ENCODE measurements around the gene ATP6V1E1.
"Not testable (repeated sequence)": the region's sequence is repeated elsewhere in the genome, so short reads cannot be mapped to it uniquely, and the experiment has no call there.

ATP6V1E1 gene

DNA sequence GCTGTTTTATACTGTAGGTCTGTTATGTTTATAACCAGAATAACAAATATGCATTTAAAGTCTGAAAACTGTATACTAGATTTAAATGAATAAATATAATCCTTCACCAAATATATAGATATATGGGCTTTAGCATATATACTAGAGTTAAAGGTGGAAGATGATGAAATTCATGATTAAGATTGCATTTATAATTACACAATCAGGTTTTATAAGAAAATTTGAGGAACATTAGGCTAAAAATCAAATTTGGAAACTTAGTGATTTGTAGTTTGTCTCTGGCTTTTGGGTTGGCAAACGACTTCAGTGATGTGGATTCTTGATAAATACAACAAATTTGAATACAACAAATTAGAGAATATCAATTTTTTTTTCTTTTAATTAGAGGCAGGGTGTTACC, 20.0 kb upstream of the ATP6V1E1 start:
- TF ChIP-seq, protein P1, sequence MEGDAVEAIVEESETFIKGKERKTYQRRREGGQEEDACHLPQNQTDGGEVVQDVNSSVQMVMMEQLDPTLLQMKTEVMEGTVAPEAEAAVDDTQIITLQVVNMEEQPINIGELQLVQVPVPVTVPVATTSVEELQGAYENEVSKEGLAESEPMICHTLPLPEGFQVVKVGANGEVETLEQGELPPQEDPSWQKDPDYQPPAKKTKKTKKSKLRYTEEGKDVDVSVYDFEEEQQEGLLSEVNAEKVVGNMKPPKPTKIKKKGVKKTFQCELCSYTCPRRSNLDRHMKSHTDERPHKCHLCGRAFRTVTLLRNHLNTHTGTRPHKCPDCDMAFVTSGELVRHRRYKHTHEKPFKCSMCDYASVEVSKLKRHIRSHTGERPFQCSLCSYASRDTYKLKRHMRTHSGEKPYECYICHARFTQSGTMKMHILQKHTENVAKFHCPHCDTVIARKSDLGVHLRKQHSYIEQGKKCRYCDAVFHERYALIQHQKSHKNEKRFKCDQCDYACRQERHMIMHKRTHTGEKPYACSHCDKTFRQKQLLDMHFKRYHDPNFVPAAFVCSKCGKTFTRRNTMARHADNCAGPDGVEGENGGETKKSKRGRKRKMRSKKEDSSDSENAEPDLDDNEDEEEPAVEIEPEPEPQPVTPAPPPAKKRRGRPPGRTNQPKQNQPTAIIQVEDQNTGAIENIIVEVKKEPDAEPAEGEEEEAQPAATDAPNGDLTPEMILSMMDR (IDR thresholded peaks at IDR 0.05; ENCODE audit: insufficient read depth, low read length, poor library complexity, severe bottlenecking) = no peak
- no peak for TF ChIP-seq EZH2phosphoT487 (conservative IDR thresholded peaks at IDR 0.05; ENCODE audit: low read length)
- H3K27me3 ChIP-seq (ENCODE audit: low read length) = no peaks in the 10 kb centered on the region
- no peak overlapping the region for H3K4me2 ChIP-seq (ENCODE audit: low read depth, low read length, poor library complexity, severe bottlenecking)
- H3K9ac ChIP-seq (ENCODE audit: low read length) = no peak overlapping the region
- no peaks in the 10 kb centered on the region for H3F3A ChIP-seq (ENCODE audit: insufficient read depth)
- no peak overlapping the region for H3K4me3 ChIP-seq (ENCODE audit: insufficient read depth, low read length, poor library complexity, severe bottlenecking)
- H3K9me3 ChIP-seq (ENCODE audit: insufficient read depth, low read length) = no peaks in the 10 kb centered on the region
- no peak overlapping the region for H3K27ac ChIP-seq (ENCODE audit: low read depth, low read length)
- H3K36me3 ChIP-seq (ENCODE audit: low read length) = no peaks in the 10 kb centered on the region
- no peaks in the 10 kb centered on the region for H3K79me2 ChIP-seq (ENCODE audit: insufficient read depth, low read length)
- H2AFZ ChIP-seq (ENCODE audit: low read depth, low read length, severe bottlenecking) = no peak overlapping the region
- H4K20me1 ChIP-seq (ENCODE audit: low read depth, low read length) = no peaks in the 10 kb centered on the region
- no peaks in the 10 kb centered on the region for H3K9me2 ChIP-seq (replicated peaks; ENCODE audit: insufficient read depth, low read length)

DNA sequence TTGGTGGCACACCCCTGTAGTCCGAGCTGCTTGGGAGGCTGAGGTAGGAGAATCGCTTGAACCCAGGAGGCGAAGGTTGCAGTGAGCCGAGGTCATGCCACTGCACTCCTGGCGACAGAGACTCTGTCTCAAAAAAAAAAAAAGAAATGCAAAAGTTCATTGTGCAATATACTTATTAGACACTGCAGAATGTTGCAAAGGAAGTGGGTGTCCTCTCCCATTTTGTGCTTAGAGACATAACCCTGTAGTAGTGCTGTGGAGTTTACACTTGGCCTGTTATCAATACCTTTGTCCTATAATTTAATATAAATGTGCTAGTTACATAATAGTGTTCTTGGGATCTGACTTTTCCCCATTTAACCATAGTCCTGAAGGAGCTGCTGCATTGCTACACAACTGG, 19.4 kb upstream of the ATP6V1E1 start:
- Histone ChIP-seq H3K79me2 (ENCODE audit: insufficient read depth, low read length) (no peaks in the 10 kb centered on the region), H3K4me3 (ENCODE audit: insufficient read depth, low read length, poor library complexity, severe bottlenecking) (no peak overlapping the region), H3K9me3 (ENCODE audit: insufficient read depth, low read length) (no peaks in the 10 kb centered on the region), H3K9ac (ENCODE audit: low read length) (no peak overlapping the region), H3K9me2 (replicated peaks; ENCODE audit: insufficient read depth, low read length) (no peaks in the 10 kb centered on the region), H4K20me1 (ENCODE audit: low read depth, low read length) (no peaks in the 10 kb centered on the region), H3K27me3 (ENCODE audit: low read length) (no peaks in the 10 kb centered on the region), H3K4me2 (ENCODE audit: low read depth, low read length, poor library complexity, severe bottlenecking) (no peak overlapping the region), H2AFZ (ENCODE audit: low read depth, low read length, severe bottlenecking) (no peak overlapping the region), H3F3A (ENCODE audit: insufficient read depth) (no peaks in the 10 kb centered on the region), H3K36me3 (ENCODE audit: low read length) (no peaks in the 10 kb centered on the region), H3K27ac (ENCODE audit: low read depth, low read length) (no peak overlapping the region)
- TF ChIP-seq, protein P1 (IDR thresholded peaks at IDR 0.05; ENCODE audit: insufficient read depth, low read length, poor library complexity, severe bottlenecking) = no peak
- no peak for TF ChIP-seq EZH2phosphoT487 (conservative IDR thresholded peaks at IDR 0.05; ENCODE audit: low read length)

DNA sequence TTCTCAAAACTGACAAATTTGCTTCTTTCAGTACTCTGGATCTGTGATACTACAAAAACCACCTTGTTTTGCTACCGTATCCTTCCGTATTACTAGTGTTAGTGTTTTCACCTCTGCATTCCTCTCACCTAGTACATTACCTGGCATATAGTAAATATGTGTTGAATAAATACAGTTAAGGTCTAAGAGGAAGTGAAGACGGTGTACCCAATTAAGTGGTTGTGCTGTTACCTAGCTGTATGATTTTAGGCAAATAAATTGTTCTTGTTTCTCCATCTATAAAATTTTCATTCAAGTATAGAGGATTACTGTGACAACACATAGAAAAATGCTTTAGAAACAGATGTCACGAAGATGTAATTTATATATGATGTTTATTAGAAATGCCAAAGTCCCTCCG, 18.9 kb upstream of the ATP6V1E1 start:
- Histone ChIP-seq H3K36me3 (ENCODE audit: low read length) (no peaks in the 10 kb centered on the region), H3K9me2 (replicated peaks; ENCODE audit: insufficient read depth, low read length) (no peaks in the 10 kb centered on the region), H4K20me1 (ENCODE audit: low read depth, low read length) (no peaks in the 10 kb centered on the region), H3K4me2 (ENCODE audit: low read depth, low read length, poor library complexity, severe bottlenecking) (no peak overlapping the region), H3F3A (ENCODE audit: insufficient read depth) (no peaks in the 10 kb centered on the region), H3K79me2 (ENCODE audit: insufficient read depth, low read length) (no peaks in the 10 kb centered on the region), H2AFZ (ENCODE audit: low read depth, low read length, severe bottlenecking) (no peak overlapping the region), H3K27me3 (ENCODE audit: low read length) (no peaks in the 10 kb centered on the region), H3K27ac (ENCODE audit: low read depth, low read length) (no peak overlapping the region), H3K4me3 (ENCODE audit: insufficient read depth, low read length, poor library complexity, severe bottlenecking) (no peak overlapping the region), H3K9ac (ENCODE audit: low read length) (no peak overlapping the region), H3K9me3 (ENCODE audit: insufficient read depth, low read length) (no peaks in the 10 kb centered on the region)
- TF ChIP-seq, protein P1 (IDR thresholded peaks at IDR 0.05; ENCODE audit: insufficient read depth, low read length, poor library complexity, severe bottlenecking) = no peak
- TF ChIP-seq EZH2phosphoT487 (conservative IDR thresholded peaks at IDR 0.05; ENCODE audit: low read length) = no peak

DNA sequence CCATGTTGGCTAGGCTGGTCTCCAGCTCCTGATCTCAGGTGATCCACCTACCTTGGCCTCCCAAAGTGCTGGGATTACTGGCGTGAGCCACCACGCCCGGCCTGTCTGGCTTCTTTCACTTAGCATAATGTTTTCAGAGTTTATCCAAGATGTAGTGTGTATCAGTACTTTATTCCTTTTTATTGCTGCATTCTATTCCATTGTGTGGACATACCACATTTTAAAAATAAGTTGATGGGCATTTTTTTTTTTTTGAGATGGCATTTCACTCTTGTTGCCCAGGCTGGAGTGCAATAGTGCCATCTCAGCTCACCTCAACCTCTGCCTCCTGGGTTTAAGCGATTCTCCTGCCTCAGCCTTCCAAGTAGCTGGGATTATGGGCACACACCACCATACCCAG, 13.8 kb upstream of the ATP6V1E1 start:
- H3K27ac ChIP-seq (ENCODE audit: low read depth, low read length); H3F3A ChIP-seq (ENCODE audit: insufficient read depth); H2AFZ ChIP-seq (ENCODE audit: low read depth, low read length, severe bottlenecking); H3K36me3 ChIP-seq (ENCODE audit: low read length); H3K9me2 ChIP-seq (replicated peaks; ENCODE audit: insufficient read depth, low read length); H3K4me3 ChIP-seq (ENCODE audit: insufficient read depth, low read length, poor library complexity, severe bottlenecking); H4K20me1 ChIP-seq (ENCODE audit: low read depth, low read length); H3K27me3 ChIP-seq (ENCODE audit: low read length); H3K9ac ChIP-seq (ENCODE audit: low read length); H3K4me2 ChIP-seq (ENCODE audit: low read depth, low read length, poor library complexity, severe bottlenecking); H3K9me3 ChIP-seq (ENCODE audit: insufficient read depth, low read length): not testable (repeated sequence)
- H3K79me2 ChIP-seq (ENCODE audit: insufficient read depth, low read length) = peaks cover 12% of the 10 kb centered on the region; the same call in 1 of the 2 replicates

All from SU-DHL-6 (cell line).